Activated CD4-positive, CD25-positive, alpha-beta regulatory T cell treated with anti-CD3 and anti-CD28 coated beads, Interleukin-2, amount 50 U/mL, for 16 hours (primary cell): ENCODE data around the gene SLC35E3.

Experiments
- DNase-seq: peaks from one replicate; pipeline ENCODE4 v3.0.0-alpha.2; 2020; ENCODE audit warnings: low read depth, low spot score

The SLC35E3 gene

GRCh38 chr12:68745904-68746571 lies at the start of gene SLC35E3:
Gene SLC35E3 (plus strand): TSS chr12:68746176. CDS start chr12:68746378, 202 bp downstream.
- peak; percentile 83 for DNase-seq

- DNase-seq: no peak
Observed at GRCh38 chr12:68699486-68699885, 46.5 kb upstream of the SLC35E3 start.

- DNase-seq: no peak
Observed at GRCh38 chr12:68727776-68728175, 18.2 kb upstream of the SLC35E3 start.

GRCh38 chr12:68733661-68734071 lies 12.3 kb upstream of the SLC35E3 start:
- no peak for DNase-seq

- DNase-seq: no peak
Observed at GRCh38 chr12:68739891-68740290, 6.1 kb upstream of the SLC35E3 start.

- DNase-seq: no peak
Observed at GRCh38 chr12:68743356-68743755, 2.6 kb upstream of the SLC35E3 start.

- no peak for DNase-seq
Observed at GRCh38 chr12:68745376-68745903, 536 bp upstream of the SLC35E3 start.

- no peak for DNase-seq
Observed at GRCh38 chr12:68746572-68747180, 700 bp downstream of the SLC35E3 start.

GRCh38 chr12:68749443-68749842 lies 3.5 kb downstream of the SLC35E3 start:
- DNase-seq: no peak

- DNase-seq: no peak
Observed at GRCh38 chr12:68749861-68750260, 3.9 kb downstream of the SLC35E3 start.

GRCh38 chr12:68750506-68750905 lies 4.5 kb downstream of the SLC35E3 start:
- DNase-seq: no peak

GRCh38 chr12:68755536-68756243 lies 9.7 kb downstream of the SLC35E3 start:
- DNase-seq: no peak

GRCh38 chr12:68759852-68760251 lies 13.9 kb downstream of the SLC35E3 start:
- no peak for DNase-seq

GRCh38 chr12:68760806-68761441 lies 14.9 kb downstream of the SLC35E3 start:
- DNase-seq: no peak

GRCh38 chr12:68761442-68761812 lies 15.5 kb downstream of the SLC35E3 start:
- no peak for DNase-seq

- no peak for DNase-seq
Observed at GRCh38 chr12:68761901-68762630, 16.1 kb downstream of the SLC35E3 start.

- no peak for DNase-seq
Observed at GRCh38 chr12:68762691-68763090, 16.7 kb downstream of the SLC35E3 start.

GRCh38 chr12:68765696-68766095 lies 19.7 kb downstream of the SLC35E3 start:
- DNase-seq: no peak

- DNase-seq: no peak
Observed at GRCh38 chr12:68766646-68767045, 20.7 kb downstream of the SLC35E3 start.

- no peak for DNase-seq
Observed at GRCh38 chr12:68767191-68767590, 21.2 kb downstream of the SLC35E3 start.

GRCh38 chr12:68768431-68768939 lies 22.5 kb downstream of the SLC35E3 start:
- no peak for DNase-seq
